Measurements from ENCODE around the gene LLGL2. TPM values are rescaled to one million over a fixed set of nuclear protein-coding genes. Genes with fewer than 3 reads are reported as not detected.

Gene LLGL2
- total and polyA plus RNA-seq, 2 donors (not counting 1 experiment from before 2014, with no cell fraction given): 40.6 to 52.0 TPM

DNA sequence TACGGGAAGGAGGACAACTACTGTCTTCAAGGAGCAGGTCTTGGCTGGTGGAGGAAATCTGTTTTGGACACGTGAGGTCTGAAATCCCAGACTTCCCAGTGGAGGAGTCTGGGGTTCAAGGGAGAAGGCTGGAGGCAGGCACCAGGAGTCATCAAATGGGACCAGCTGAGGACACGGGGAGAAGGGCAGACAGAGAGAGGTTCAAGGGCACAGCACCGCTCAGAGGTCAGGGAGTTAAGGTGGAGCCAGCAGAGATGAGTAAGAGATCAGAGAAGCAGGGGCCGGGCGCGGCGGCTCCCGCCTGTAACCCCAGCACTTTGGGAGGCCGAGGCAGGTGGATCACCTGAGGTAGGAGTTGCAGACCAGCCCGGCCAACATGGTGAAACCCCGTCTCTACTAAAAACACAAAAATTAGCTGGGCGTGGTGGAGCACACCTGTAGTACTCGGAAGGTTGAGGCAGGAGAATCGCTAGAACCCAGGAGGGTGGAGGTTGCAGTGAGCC, 97.3 kb downstream of the LLGL2 start:
- no peaks in the 10 kb centered on the region for H4K20me1 ChIP-seq (ENCODE audit: control insufficient read depth, insufficient read depth, low read length, poor library complexity, severe bottlenecking)
- TF ChIP-seq EZH2 (IDR thresholded peaks at IDR 0.05; ENCODE audit: borderline replicate concordance, insufficient read depth, low read depth, low read length, poor library complexity, severe bottlenecking): no peak
- TF ChIP-seq CTCF (IDR thresholded peaks at IDR 0.05): no peak
- intact Hi-C loops (cut with micrococcal nuclease): no loop called here
- Mint-ChIP-seq H3K9me3 (ENCODE audit: insufficient read depth) (no peaks in the 10 kb centered on the region), H3K27ac (no peak overlapping the region), H3K27me3 (no peaks in the 10 kb centered on the region), H3K4me3 (no peak overlapping the region), H3K4me1 (peaks cover 2% of the 10 kb centered on the region)
- CTCF ChIA-PET: interaction anchor here (3.7 to 19.7 kb wide), 2 partner anchors 11 to 125 kb away, joined by 27 to 389 read pairs; partner anchors contain the start of gene SMIM5
- DNase-seq (no peak), ATAC-seq (ENCODE audit: low read depth) (no peak)
- no peaks in the 10 kb centered on the region for H3K4me1 ChIP-seq (ENCODE audit: control insufficient read depth in 2 of 2, insufficient read depth in 2 of 2, low read length in 2 of 2)
- H3K79me2 ChIP-seq (ENCODE audit: control insufficient read depth, insufficient read depth, low read length): no peaks in the 10 kb centered on the region
- H3K27ac ChIP-seq (ENCODE audit: low read length in 2 of 2): no peak overlapping the region
- peaks cover 0 to 61% of the 10 kb centered on the region in 2 experiments for H3K36me3 ChIP-seq (replicated peaks in 1 of 2; ENCODE audit: control extremely low read depth in 1 of 2, control insufficient read depth in 1 of 2, extremely low read depth in 1 of 2, insufficient read depth in 2 of 2, low read length in 1 of 2)
- no peaks in the 10 kb centered on the region for H3K27me3 ChIP-seq (replicated peaks in 1 of 4; ENCODE audit: control extremely low read depth in 1 of 4, control insufficient read depth in 3 of 4, insufficient read depth in 4 of 4, low read length in 3 of 4)
- no peak overlapping the region for H3K9ac ChIP-seq (ENCODE audit: low read length)
- POLR2A ChIA-PET: no interaction called here
- H2AFZ ChIP-seq (ENCODE audit: insufficient read depth, low read depth, low read length, poor library complexity, severe bottlenecking): no peak overlapping the region
- WGBS (ENCODE audit: insufficient coverage): 92% methylated on average over 15 of the region's 15 CpGs
- no peak overlapping the region for H3K4me2 ChIP-seq (replicated peaks; ENCODE audit: low read depth, low read length, poor library complexity, severe bottlenecking)
- H3K9me3 ChIP-seq (ENCODE audit: control extremely low read depth in 1 of 3, control insufficient read depth in 2 of 3, insufficient read depth in 1 of 3, low read length in 2 of 3): no peaks in the 10 kb centered on the region
- no peak overlapping the region for H3K4me3 ChIP-seq (ENCODE audit: control extremely low read depth in 1 of 5, extremely low read depth in 1 of 5, insufficient read depth in 1 of 5, low read depth in 2 of 5, low read length in 4 of 5)

DNA sequence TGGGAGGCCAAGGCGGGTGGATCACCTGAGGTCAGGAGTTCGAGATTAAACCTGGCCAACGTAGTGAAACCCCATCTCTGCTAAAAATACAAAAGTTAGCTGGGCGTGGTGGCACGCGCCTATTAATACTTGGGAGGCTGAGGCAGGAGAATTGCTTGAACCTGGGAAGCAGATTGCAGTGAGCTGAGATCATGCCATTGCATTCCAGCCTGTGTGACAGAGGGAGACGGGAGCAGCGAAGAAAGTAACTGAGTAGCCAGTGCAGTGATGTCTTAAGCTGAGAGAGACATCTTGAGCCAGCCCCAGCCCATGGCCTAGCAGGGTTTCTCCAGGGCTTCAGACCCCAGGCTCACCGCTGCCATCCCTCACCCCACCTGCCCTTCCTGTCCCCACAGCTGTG, 97.9 kb downstream of the LLGL2 start:
- no peaks in the 10 kb centered on the region for H3K79me2 ChIP-seq (ENCODE audit: control insufficient read depth, insufficient read depth, low read length)
- H4K20me1 ChIP-seq (ENCODE audit: control insufficient read depth, insufficient read depth, low read length, poor library complexity, severe bottlenecking): no peaks in the 10 kb centered on the region
- H3K36me3 ChIP-seq (replicated peaks in 1 of 2; ENCODE audit: control extremely low read depth in 1 of 2, control insufficient read depth in 1 of 2, extremely low read depth in 1 of 2, insufficient read depth in 2 of 2, low read length in 1 of 2): peaks cover 0 to 60% of the 10 kb centered on the region in 2 experiments
- intact Hi-C loops (cut with micrococcal nuclease): no loop called here
- Mint-ChIP-seq H3K4me1 (peaks cover 2% of the 10 kb centered on the region), H3K4me3 (no peak overlapping the region), H3K27me3 (no peaks in the 10 kb centered on the region), H3K9me3 (ENCODE audit: insufficient read depth) (no peaks in the 10 kb centered on the region), H3K27ac (no peak overlapping the region)
- no peaks in the 10 kb centered on the region for H3K4me1 ChIP-seq (ENCODE audit: control insufficient read depth in 2 of 2, insufficient read depth in 2 of 2, low read length in 2 of 2)
- CTCF ChIA-PET: interaction anchor here (3.7 to 19.7 kb wide), 2 partner anchors 11 to 124 kb away, joined by 27 to 389 read pairs; partner anchors contain the start of gene SMIM5
- H3K27me3 ChIP-seq (replicated peaks in 1 of 4; ENCODE audit: control extremely low read depth in 1 of 4, control insufficient read depth in 3 of 4, insufficient read depth in 4 of 4, low read length in 3 of 4): no peaks in the 10 kb centered on the region
- ATAC-seq (ENCODE audit: low read depth) (no peak), DNase-seq (no peak)
- no peak overlapping the region for H3K4me2 ChIP-seq (replicated peaks; ENCODE audit: low read depth, low read length, poor library complexity, severe bottlenecking)
- 95% methylated on average over 7 of the region's 9 CpGs for WGBS (ENCODE audit: insufficient coverage)
- POLR2A ChIA-PET: no interaction called here
- TF ChIP-seq CTCF (IDR thresholded peaks at IDR 0.05): no peak
- TF ChIP-seq EZH2 (IDR thresholded peaks at IDR 0.05; ENCODE audit: borderline replicate concordance, insufficient read depth, low read depth, low read length, poor library complexity, severe bottlenecking): no peak
- H3K9ac ChIP-seq (ENCODE audit: low read length): no peak overlapping the region
- H2AFZ ChIP-seq (ENCODE audit: insufficient read depth, low read depth, low read length, poor library complexity, severe bottlenecking): no peak overlapping the region
- no peaks in the 10 kb centered on the region for H3K9me3 ChIP-seq (ENCODE audit: control extremely low read depth in 1 of 3, control insufficient read depth in 2 of 3, insufficient read depth in 1 of 3, low read length in 2 of 3)
- H3K4me3 ChIP-seq (ENCODE audit: control extremely low read depth in 1 of 5, extremely low read depth in 1 of 5, insufficient read depth in 1 of 5, low read depth in 2 of 5, low read length in 4 of 5): no peak overlapping the region
- no peak overlapping the region for H3K27ac ChIP-seq (ENCODE audit: low read length in 2 of 2)
